ENCODE results near the gene AGBL2.
"Not testable (repeated sequence)": the region's sequence is repeated elsewhere in the genome, so short reads cannot be mapped to it uniquely, and the experiment has no call there.

Gene AGBL2

DNA sequence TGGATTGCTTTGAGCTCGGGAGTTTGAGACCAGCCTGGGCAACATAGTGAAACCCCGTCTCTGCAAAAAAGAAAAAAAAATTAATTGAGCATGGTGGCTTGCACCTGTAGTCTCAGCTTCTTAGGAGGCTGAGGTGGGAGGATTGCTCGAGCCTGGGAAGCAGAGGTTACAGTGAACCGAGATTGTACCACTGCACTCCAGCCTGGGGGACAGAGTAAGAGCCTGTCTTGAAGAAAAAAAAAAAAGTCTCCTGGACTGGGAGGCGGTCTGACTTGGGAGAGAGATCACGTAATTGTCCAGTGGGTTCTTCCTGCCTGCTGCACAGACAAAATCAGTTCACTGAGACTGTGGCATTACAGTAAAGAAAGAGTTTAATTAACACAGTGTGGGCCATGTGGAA is 69.7 kb downstream of the AGBL2 start:
- no peak for TF ChIP-seq CTCF (conservative IDR thresholded peaks at IDR 0.05)

GRCh38 chr11:47642099-47642855 is 72.9 kb downstream of the AGBL2 start, which contains the start of gene MTCH2:
MTCH2 (minus strand) TSS chr11:47642559; CDS start chr11:47642465, 94 bp downstream.
- peak; percentile 41; the same call in 1 of the 2 replicates for TF ChIP-seq CTCF (conservative IDR thresholded peaks at IDR 0.05)
- H3K27ac ChIP-seq: peak within 1 kb of the TSS; percentile 89

More for the DNA sequence above, 69.7 kb downstream of the AGBL2 start:
- H3K27ac ChIP-seq: no peak overlapping the region

DNA sequence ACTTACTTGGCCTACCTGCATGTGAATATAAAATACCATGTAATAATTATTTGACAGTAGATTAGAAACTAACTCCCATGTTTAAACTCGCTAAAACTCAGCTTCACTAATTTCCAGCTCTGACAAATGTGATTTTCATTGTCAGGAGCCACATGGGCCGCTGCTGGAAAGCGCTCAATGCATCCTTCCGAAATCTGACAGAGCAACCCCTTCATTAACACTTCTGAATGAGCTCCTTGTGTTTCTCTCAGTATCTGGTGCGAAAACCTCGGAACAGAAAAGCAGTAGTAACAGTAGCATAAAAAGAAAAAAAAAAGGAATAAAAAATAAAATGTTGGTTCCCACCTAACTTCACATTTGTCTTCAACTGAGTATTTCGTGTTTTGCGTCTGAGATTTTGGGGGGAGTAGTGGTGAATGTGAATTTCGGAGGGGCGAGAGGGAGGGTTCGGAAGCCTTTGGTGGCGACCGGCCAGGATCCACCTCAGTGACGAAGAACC is 73.5 kb downstream of the AGBL2 start:
- no peak for TF ChIP-seq CTCF (conservative IDR thresholded peaks at IDR 0.05)
- H3K27ac ChIP-seq: peak overlapping the region; percentile 89

- H3K27ac ChIP-seq: peak overlapping the region; percentile 89; the same call in 1 of the 2 replicates
Measured at GRCh38 chr11:47640506-47640905, 74.7 kb downstream of the AGBL2 start.

GRCh38 chr11:47636331-47636730 is 78.8 kb downstream of the AGBL2 start:
- H3K27ac ChIP-seq: not testable (repeated sequence)

DNA sequence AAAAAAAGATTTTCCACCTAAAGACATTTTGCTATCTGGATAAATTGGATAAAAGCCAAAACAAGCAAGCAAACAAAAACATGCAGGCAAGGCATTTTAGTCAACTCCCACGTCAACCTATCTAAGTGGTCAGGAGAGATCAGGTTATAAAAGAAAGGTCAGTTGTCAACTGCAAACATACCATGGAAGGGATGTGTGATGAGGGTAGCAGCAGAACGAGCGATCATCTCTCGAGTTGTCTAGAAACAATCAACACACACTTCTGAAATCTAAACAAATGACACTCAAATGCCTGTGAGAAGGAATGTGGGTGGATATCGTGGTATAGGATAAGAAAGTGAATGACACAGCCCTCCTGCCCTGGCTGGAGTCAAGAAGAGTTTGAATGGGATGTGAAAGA is 83.7 kb downstream of the AGBL2 start:
- no peak overlapping the region for H3K27ac ChIP-seq

GRCh38 chr11:47628026-47628425 is 87.1 kb downstream of the AGBL2 start:
- no peak for TF ChIP-seq CTCF (conservative IDR thresholded peaks at IDR 0.05)
- H3K27ac ChIP-seq: no peak overlapping the region

More for the DNA sequence above, 83.7 kb downstream of the AGBL2 start:
- no peak for TF ChIP-seq CTCF (conservative IDR thresholded peaks at IDR 0.05)

DNA sequence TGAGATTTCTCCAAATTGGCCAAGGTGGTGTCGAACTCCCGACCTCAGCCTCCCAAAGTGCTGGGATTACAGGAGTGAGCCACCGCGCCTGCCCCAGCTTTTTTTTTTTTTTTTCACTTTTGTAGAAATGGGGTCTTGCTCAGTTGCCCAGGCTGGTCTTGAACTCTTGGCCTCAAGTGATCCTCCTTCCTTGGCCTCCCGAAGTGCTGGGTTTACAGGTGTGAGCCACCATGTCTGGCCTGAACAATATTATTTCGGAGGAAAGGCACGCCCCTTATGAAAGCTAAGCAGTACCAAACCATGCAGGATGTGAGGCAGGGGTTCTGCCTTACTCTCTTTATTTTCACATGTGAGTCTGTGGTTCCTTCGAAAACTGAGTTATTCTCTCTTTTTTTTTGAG is 88.9 kb downstream of the AGBL2 start:
- TF ChIP-seq CTCF (conservative IDR thresholded peaks at IDR 0.05): no peak
- no peak overlapping the region for H3K27ac ChIP-seq

All from VCaP (cell line).